Measurements from ENCODE around the gene GBE1.

The GBE1 gene

DNA sequence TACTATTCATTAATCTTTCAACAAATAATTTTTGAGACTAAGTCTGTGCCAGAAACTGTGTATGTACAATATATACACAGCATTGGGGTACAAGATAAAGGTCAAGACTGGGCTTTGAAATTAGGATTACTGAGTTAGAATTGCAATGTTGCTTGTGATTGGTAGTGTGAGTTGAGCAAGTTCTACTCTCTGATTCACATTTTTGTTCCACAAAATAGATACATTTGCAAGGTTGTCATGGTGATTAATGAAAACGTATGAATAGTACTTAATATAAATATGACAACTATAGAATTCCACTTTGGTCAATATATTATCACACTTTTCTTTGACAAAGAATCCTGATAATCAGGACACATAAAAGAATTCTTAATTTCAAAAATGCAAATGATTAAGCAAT is 314.6 kb downstream of the GBE1 start:
- TF ChIP-seq, protein P1, sequence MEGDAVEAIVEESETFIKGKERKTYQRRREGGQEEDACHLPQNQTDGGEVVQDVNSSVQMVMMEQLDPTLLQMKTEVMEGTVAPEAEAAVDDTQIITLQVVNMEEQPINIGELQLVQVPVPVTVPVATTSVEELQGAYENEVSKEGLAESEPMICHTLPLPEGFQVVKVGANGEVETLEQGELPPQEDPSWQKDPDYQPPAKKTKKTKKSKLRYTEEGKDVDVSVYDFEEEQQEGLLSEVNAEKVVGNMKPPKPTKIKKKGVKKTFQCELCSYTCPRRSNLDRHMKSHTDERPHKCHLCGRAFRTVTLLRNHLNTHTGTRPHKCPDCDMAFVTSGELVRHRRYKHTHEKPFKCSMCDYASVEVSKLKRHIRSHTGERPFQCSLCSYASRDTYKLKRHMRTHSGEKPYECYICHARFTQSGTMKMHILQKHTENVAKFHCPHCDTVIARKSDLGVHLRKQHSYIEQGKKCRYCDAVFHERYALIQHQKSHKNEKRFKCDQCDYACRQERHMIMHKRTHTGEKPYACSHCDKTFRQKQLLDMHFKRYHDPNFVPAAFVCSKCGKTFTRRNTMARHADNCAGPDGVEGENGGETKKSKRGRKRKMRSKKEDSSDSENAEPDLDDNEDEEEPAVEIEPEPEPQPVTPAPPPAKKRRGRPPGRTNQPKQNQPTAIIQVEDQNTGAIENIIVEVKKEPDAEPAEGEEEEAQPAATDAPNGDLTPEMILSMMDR (IDR thresholded peaks at IDR 0.05; ENCODE audit: low read depth, low read length) = no peak
- no peak overlapping the region for H3K4me3 ChIP-seq (replicated peaks in 1 of 2; ENCODE audit: low read depth in 2 of 2, low read length in 2 of 2)
- peak in 1 of 2 donors; percentile 63 for DNase-seq (ENCODE audit: low read depth in 2 of 2)

DNA sequence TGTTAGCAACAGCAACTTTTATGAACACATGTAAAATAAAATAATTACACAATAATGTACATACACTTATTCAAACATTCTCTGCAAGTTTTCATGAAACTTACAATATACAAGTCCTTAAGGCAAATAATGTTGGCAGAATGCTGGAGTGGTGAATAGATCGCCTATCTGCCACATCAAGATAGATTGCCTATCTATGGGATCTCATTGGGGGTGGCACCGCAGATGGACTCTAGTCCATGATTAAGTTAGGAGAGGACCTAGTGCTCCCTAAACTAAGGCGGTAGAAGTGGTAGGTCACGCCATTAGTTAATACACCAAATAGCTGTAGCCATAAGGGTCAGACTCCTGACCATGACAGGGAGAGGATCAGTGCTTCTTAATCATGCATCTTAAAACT is 315.7 kb downstream of the GBE1 start:
- DNase-seq (ENCODE audit: low read depth in 2 of 2) = no peak
- TF ChIP-seq, protein P1 (IDR thresholded peaks at IDR 0.05; ENCODE audit: low read depth, low read length) = no peak
- no peak overlapping the region for H3K4me3 ChIP-seq (replicated peaks in 1 of 2; ENCODE audit: low read depth in 2 of 2, low read length in 2 of 2)

DNA sequence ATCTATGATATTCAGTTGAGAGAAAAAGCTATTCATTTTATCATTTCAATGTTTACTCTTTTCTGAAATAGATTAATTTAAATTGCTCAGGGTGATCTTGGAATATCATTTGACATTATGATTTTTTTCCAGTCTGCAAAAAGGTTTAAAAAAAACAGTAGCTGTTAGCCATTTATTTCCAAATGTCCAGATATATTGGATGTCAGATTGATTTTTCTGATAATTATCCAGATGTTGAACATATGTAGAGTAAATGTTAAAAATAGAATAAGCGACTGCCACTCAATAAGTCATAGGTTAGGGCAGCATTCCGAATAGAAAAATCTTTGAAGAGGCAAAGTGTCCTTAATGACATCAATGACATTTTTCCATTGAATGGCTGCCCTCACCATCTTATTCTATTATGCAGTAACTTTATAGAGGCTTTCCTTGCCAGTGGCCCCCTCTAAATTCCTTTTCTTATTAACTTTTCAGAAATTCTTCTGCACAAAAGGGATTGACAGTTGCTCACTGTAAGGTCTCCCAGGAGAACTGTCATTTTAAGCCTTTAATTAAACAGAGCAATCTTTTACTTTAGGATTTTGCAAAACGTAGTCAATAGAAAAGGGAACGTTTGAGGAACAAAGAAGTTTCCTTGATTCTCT is 316.5 kb downstream of the GBE1 start:
- H3K4me3 ChIP-seq (replicated peaks in 1 of 2; ENCODE audit: low read depth in 2 of 2, low read length in 2 of 2) = no peak overlapping the region
- DNase-seq (ENCODE audit: low read depth in 2 of 2) = no peak
- TF ChIP-seq, protein P1 (IDR thresholded peaks at IDR 0.05; ENCODE audit: low read depth, low read length) = no peak

DNA sequence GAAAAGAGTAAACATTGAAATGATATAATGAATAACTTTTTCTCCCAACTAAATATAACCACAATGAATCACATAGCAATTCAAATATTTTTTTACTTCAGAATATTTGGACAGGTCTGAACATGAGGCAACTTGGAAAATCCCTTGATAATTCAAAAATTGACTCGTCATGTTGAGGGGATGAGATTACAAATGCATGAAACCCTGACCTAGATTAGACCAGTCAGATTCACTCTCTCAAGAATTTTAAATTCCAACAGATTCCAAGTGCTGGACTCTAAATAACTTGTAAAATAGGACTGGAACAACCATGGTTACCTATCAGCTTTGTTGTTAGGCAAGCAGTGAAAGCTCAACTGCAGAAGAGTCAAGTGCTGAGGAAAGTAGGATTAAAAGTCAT is 317.5 kb downstream of the GBE1 start:
- TF ChIP-seq, protein P1 (IDR thresholded peaks at IDR 0.05; ENCODE audit: low read depth, low read length) = no peak
- no peak overlapping the region for H3K4me3 ChIP-seq (replicated peaks in 1 of 2; ENCODE audit: low read depth in 2 of 2, low read length in 2 of 2)
- DNase-seq (ENCODE audit: low read depth in 2 of 2) = peak; percentile 74 to 95

DNA sequence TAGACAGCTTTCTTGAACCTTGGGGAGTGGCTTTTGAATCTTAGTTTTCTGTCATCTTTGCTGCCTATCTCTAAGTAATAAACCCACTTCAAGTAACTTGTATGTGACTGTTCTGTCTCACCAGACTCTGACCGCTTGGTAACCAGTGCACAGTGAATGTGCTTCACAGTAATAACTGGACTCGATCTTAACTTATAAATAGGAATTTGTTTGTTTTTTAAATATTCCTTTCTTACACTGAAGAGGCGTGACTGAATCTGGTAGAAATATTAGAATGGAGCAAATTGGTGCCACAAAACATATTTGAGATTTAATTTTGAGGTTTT is 318.0 kb downstream of the GBE1 start:
- H3K4me3 ChIP-seq (replicated peaks in 1 of 2; ENCODE audit: low read depth in 2 of 2, low read length in 2 of 2) = no peak overlapping the region
- TF ChIP-seq, protein P1 (IDR thresholded peaks at IDR 0.05; ENCODE audit: low read depth, low read length) = no peak
- peak in 1 of 2 donors; percentile 40 for DNase-seq (ENCODE audit: low read depth in 2 of 2)

DNA sequence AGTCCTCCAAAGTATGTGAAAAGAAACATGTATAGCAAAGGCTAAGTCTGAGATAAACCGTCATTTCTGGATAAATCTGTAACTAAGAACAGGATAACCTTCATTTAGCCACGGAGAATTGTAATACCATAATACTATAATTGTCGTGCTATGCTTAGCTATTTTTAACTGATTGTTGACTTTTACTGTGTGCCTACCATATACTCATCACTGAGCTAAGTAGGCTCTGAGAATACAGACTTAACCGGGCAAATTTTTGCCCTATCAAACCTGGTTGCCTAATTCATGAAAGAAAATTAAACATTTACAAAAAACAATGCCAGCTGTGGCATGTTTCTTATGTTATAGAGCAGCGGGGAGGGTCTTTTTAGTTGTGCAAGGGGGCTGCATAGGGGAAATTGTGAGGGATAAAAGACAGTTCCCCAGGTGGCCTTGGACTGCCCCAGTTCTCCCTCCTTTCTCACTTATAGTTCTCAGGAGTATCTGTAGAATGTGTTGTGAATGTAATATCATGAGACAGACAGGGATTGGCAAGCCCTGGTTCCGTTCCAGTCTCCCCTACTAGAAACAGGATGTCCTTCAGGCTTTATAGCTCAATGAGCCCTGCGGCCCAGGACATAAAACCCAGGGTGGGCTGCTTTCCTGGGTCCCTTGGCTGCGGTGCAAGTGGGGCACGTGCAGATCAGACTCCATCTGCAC is 318.5 kb downstream of the GBE1 start:
- H3K4me3 ChIP-seq (replicated peaks in 1 of 2; ENCODE audit: low read depth in 2 of 2, low read length in 2 of 2) = no peak overlapping the region
- no peak for DNase-seq (ENCODE audit: low read depth in 2 of 2)
- TF ChIP-seq, protein P1 (IDR thresholded peaks at IDR 0.05; ENCODE audit: low read depth, low read length) = no peak
